Measurements from ENCODE around the gene TRUB2. TPM values are rescaled to one million over a fixed set of nuclear protein-coding genes. Genes with fewer than 3 reads are reported as not detected.
"Not testable (repeated sequence)": the region's sequence is repeated elsewhere in the genome, so short reads cannot be mapped to it uniquely, and the experiment has no call there.

Gene TRUB2
- total and polyA plus RNA-seq, 2 donors (not counting 1 experiment from before 2014, with no cell fraction given): 7.6 to 21.5 TPM

GRCh38 chr9:128280084-128280622 lies 42.1 kb downstream of the TRUB2 start:
- WGBS (ENCODE audit: insufficient coverage): 96% methylated on average over 5 of the region's 5 CpGs
- Histone ChIP-seq H3K79me2 (ENCODE audit: control insufficient read depth, insufficient read depth, low read length) (peaks cover 13% of the 10 kb centered on the region), H3K4me1 (ENCODE audit: control insufficient read depth in 2 of 2, insufficient read depth in 2 of 2, low read length in 2 of 2) (peaks cover 7 to 14% of the 10 kb centered on the region in 2 donors), H3K27me3 (replicated peaks in 1 of 4; ENCODE audit: control extremely low read depth in 1 of 4, control insufficient read depth in 3 of 4, insufficient read depth in 4 of 4, low read length in 3 of 4) (no peaks in the 10 kb centered on the region), H3K36me3 (replicated peaks in 1 of 2; ENCODE audit: control extremely low read depth in 1 of 2, control insufficient read depth in 1 of 2, extremely low read depth in 1 of 2, insufficient read depth in 2 of 2, low read length in 1 of 2) (no peaks in the 10 kb centered on the region), H3K4me3 (ENCODE audit: control extremely low read depth in 1 of 5, extremely low read depth in 1 of 5, insufficient read depth in 1 of 5, low read depth in 2 of 5, low read length in 4 of 5) (no peak overlapping the region), H3K27ac (ENCODE audit: low read length in 2 of 2) (no peak overlapping the region), H3K9ac (ENCODE audit: low read length) (no peak overlapping the region), H4K20me1 (ENCODE audit: control insufficient read depth, insufficient read depth, low read length, poor library complexity, severe bottlenecking) (no peaks in the 10 kb centered on the region), H3K9me3 (ENCODE audit: control extremely low read depth in 1 of 3, control insufficient read depth in 2 of 3, insufficient read depth in 1 of 3, low read length in 2 of 3) (no peaks in the 10 kb centered on the region), H3K4me2 (replicated peaks; ENCODE audit: low read depth, low read length, poor library complexity, severe bottlenecking) (no peak overlapping the region), H2AFZ (ENCODE audit: insufficient read depth, low read depth, low read length, poor library complexity, severe bottlenecking) (no peak overlapping the region)
- no peak for DNase-seq
- intact Hi-C loops (cut with micrococcal nuclease): no loop called here
- TF ChIP-seq EZH2 (IDR thresholded peaks at IDR 0.05; ENCODE audit: borderline replicate concordance, insufficient read depth, low read depth, low read length, poor library complexity, severe bottlenecking) (no peak), CTCF (IDR thresholded peaks at IDR 0.05) (no peak)
- Mint-ChIP-seq H3K4me3 (no peak overlapping the region), H3K27me3 (no peaks in the 10 kb centered on the region), H3K9me3 (ENCODE audit: insufficient read depth) (no peaks in the 10 kb centered on the region), H3K27ac (no peak overlapping the region), H3K4me1 (peaks cover 16% of the 10 kb centered on the region)
- ATAC-seq (ENCODE audit: low read depth): no peak
- ChIA-PET POLR2A (no interaction called here), CTCF (interaction anchor here (0.6 to 0.7 kb wide), 2 partner anchors 535 to 1751 kb away, joined by 4 read pairs; no protein-coding TSS in a partner anchor)

- H3K4me2 ChIP-seq (replicated peaks; ENCODE audit: low read depth, low read length, poor library complexity, severe bottlenecking); H3K27ac ChIP-seq (ENCODE audit: low read length in 2 of 2); POLR2A ChIA-PET: not testable (repeated sequence)
Measured at GRCh38 chr9:128279088-128280073, 42.9 kb downstream of the TRUB2 start.

More at GRCh38 chr9:128279088-128280073, 42.9 kb downstream of the TRUB2 start:
- H3K4me3 Mint-ChIP-seq; H3K9ac ChIP-seq (ENCODE audit: low read length); DNase-seq; H3K27me3 ChIP-seq (replicated peaks in 1 of 4; ENCODE audit: control extremely low read depth in 1 of 4, control insufficient read depth in 3 of 4, insufficient read depth in 4 of 4, low read length in 3 of 4); H3K27ac Mint-ChIP-seq; H2AFZ ChIP-seq (ENCODE audit: insufficient read depth, low read depth, low read length, poor library complexity, severe bottlenecking); H3K27me3 Mint-ChIP-seq; H3K9me3 ChIP-seq (ENCODE audit: control extremely low read depth in 1 of 3, control insufficient read depth in 2 of 3, insufficient read depth in 1 of 3, low read length in 2 of 3); H3K4me3 ChIP-seq (ENCODE audit: control extremely low read depth in 1 of 5, extremely low read depth in 1 of 5, insufficient read depth in 1 of 5, low read depth in 2 of 5, low read length in 4 of 5); H3K9me3 Mint-ChIP-seq (ENCODE audit: insufficient read depth); ATAC-seq (ENCODE audit: low read depth); H4K20me1 ChIP-seq (ENCODE audit: control insufficient read depth, insufficient read depth, low read length, poor library complexity, severe bottlenecking); H3K36me3 ChIP-seq (replicated peaks in 1 of 2; ENCODE audit: control extremely low read depth in 1 of 2, control insufficient read depth in 1 of 2, extremely low read depth in 1 of 2, insufficient read depth in 2 of 2, low read length in 1 of 2): not testable (repeated sequence)
- H3K4me1 ChIP-seq (ENCODE audit: control insufficient read depth in 2 of 2, insufficient read depth in 2 of 2, low read length in 2 of 2): peaks cover 14 to 20% of the 10 kb centered on the region in 2 donors
- peaks cover 20% of the 10 kb centered on the region for H3K79me2 ChIP-seq (ENCODE audit: control insufficient read depth, insufficient read depth, low read length)
- WGBS (ENCODE audit: insufficient coverage): 87% methylated on average over 18 of the region's 22 CpGs
- peaks cover 21% of the 10 kb centered on the region for H3K4me1 Mint-ChIP-seq
- CTCF ChIA-PET: interaction anchor here (0.6 kb wide), 1 partner anchor 534 kb away, joined by 4 read pairs; no protein-coding TSS in a partner anchor
- intact Hi-C loops (cut with micrococcal nuclease): loop anchor here (10.0 kb wide), 1 partner anchor 825 kb away; the partner anchor contains the start of genes LRSAM1 and RPL12

Measured in B cell (primary cell).